Smooth muscle cell of the umbilical artery (primary cell): Measurements from ENCODE around the gene LRRC37A. TPM values are rescaled to one million over a fixed set of nuclear protein-coding genes. Genes with fewer than 3 reads are reported as not detected.

Experiments used
- total RNA-seq: library from RNA; depleted of rRNA; stranded (reverse); fragments of >200 nt; gene quantifications from 2 replicates; pipeline ENCODE4 v1.2.3, GENCODE V29; 2014

Gene LRRC37A
- total RNA-seq, result 2.1 and 2.6 TPM in 2 replicates

DNA sequence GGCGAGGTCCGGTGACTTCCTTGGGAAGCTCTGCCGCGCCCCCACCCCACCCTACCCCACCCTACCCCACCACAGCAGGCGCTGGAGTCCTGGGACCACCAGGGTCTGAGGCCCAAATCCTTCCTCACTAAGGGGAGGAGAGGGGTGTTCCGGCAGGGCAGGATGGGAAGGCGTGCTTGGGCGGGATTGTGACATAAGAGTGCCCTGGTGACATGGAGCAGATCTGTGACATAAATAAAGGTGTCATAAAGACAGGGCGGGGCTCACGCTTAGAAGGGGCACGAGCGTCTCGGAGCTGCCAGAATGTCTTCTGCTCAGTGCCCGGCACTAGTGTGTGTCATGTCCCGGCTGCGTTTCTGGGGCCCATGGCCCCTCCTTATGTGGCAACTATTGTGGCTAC lies at the start of gene LRRC37A:
Gene LRRC37A (plus strand): TSS at position 301 of the 400 bp plus-strand sequence. CDS start 3 bp downstream, at position 304.

DNA sequence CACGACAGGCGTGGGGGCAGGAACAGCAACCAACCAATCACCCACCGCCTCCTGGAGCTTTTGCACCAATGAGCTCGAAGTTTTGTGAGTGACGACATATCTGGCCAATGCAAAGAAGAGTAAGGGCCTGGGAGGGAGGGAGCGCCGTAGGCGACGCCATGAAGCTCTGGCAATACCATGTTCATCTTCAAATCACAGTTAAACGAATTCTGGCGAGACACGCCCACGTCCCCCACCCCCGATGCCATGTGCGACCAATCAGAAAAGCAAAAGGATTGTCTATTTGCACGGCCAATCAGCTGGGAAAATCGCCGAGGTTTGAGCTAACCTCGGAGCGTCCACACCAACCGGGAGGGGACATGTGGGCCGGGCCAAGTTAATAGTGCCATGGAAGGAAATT lies 66.8 kb downstream of the LRRC37A start, which contains the start of gene ARL17B:
Gene ARL17B (minus strand): TSS at position 12 of the 400 bp plus-strand sequence. CDS start 3,369 bp downstream, outside the sequence.

Other genes with a start within 250 kb of the LRRC37A start
- 60.8 and 92.1 TPM in 2 replicates for gene KANSL1, start 101.7 kb upstream of the LRRC37A start, total RNA-seq
- 3.9 and 9.3 TPM in 2 replicates for gene ARL17B, start 66.6 kb downstream of the LRRC37A start, total RNA-seq
- gene LRRC37A2, start 217.3 kb downstream of the LRRC37A start, total RNA-seq, result 4.2 and 9.2 TPM in 2 replicates